GM18909 (cell line): ENCODE data around the gene ATXN1.
"Not testable (repeated sequence)": the region's sequence is repeated elsewhere in the genome, so short reads cannot be mapped to it uniquely, and the experiment has no call there.

Experiments used
- ATAC-seq: cut with Tn5 transposase; IDR thresholded peaks from one replicate; pipeline ENCODE4 v1.9.1; 2021; ENCODE audit warnings: mild to moderate bottlenecking; ENCODE audit not compliant: unreplicated experiment, poor library complexity

The ATXN1 gene

GRCh38 chr6:16260602-16261001 lies 500.7 kb downstream of the ATXN1 start:
- not testable (repeated sequence) for ATAC-seq

- not testable (repeated sequence) for ATAC-seq
Observed at GRCh38 chr6:16259604-16260003, 501.7 kb downstream of the ATXN1 start.

- ATAC-seq = no peak
Observed at GRCh38 chr6:16258709-16259075, 502.6 kb downstream of the ATXN1 start.

GRCh38 chr6:16257999-16258708 lies 503.1 kb downstream of the ATXN1 start:
- no peak for ATAC-seq

- no peak for ATAC-seq
Observed at GRCh38 chr6:16256781-16257180, 504.5 kb downstream of the ATXN1 start.

GRCh38 chr6:16254535-16254934 lies 506.7 kb downstream of the ATXN1 start:
- no peak for ATAC-seq

GRCh38 chr6:16253399-16254144 lies 507.7 kb downstream of the ATXN1 start:
- ATAC-seq = no peak

- ATAC-seq = no peak
Observed at GRCh38 chr6:16252686-16253299, 508.5 kb downstream of the ATXN1 start.

- ATAC-seq = no peak
Observed at GRCh38 chr6:16251706-16252105, 509.6 kb downstream of the ATXN1 start.

- no peak for ATAC-seq
Observed at GRCh38 chr6:16249971-16250370, 511.3 kb downstream of the ATXN1 start.
